ENCODE measurements around the gene GGCT.
A peak's percentile ranks its signal among the peaks of the same experiment; 100 is the strongest.

Gene GGCT

GRCh38 chr7:30478349-30479201 is 26.1 kb downstream of the GGCT start, which contains the start of gene NOD1:
TSS of gene NOD1 (minus strand) at chr7:30478784. CDS start at chr7:30456921, 21,863 bp downstream.
- DNase-seq (ENCODE audit: low spot score) = peak; percentile 76

- no peak for DNase-seq (ENCODE audit: low spot score)
These were observed 28.0 kb downstream of the GGCT start for GRCh38 chr7:30476459-30477145.

GRCh38 chr7:30475580-30475979 is 29.0 kb downstream of the GGCT start:
- DNase-seq (ENCODE audit: low spot score) = no peak

- DNase-seq (ENCODE audit: low spot score) = peak; percentile 17
These were observed 29.7 kb downstream of the GGCT start for GRCh38 chr7:30474893-30475292.

- DNase-seq (ENCODE audit: low spot score) = no peak
These were observed 30.1 kb downstream of the GGCT start for GRCh38 chr7:30474485-30474884.

GRCh38 chr7:30473903-30474302 is 30.7 kb downstream of the GGCT start:
- DNase-seq (ENCODE audit: low spot score) = no peak

GRCh38 chr7:30472784-30473775 is 31.5 kb downstream of the GGCT start:
- DNase-seq (ENCODE audit: low spot score) = no peak

- DNase-seq (ENCODE audit: low spot score) = no peak
These were observed 32.4 kb downstream of the GGCT start for GRCh38 chr7:30472081-30472783.

- no peak for DNase-seq (ENCODE audit: low spot score)
These were observed 33.4 kb downstream of the GGCT start for GRCh38 chr7:30471205-30471604.

- DNase-seq (ENCODE audit: low spot score) = peak; percentile 35
These were observed 33.9 kb downstream of the GGCT start for GRCh38 chr7:30470771-30471170.

- no peak for DNase-seq (ENCODE audit: low spot score)
These were observed 34.4 kb downstream of the GGCT start for GRCh38 chr7:30470163-30470770.

GRCh38 chr7:30469303-30469702 is 35.3 kb downstream of the GGCT start:
- DNase-seq (ENCODE audit: low spot score) = peak; percentile 85

GRCh38 chr7:30468791-30469190 is 35.8 kb downstream of the GGCT start:
- DNase-seq (ENCODE audit: low spot score) = no peak

GRCh38 chr7:30468041-30468440 is 36.6 kb downstream of the GGCT start:
- DNase-seq (ENCODE audit: low spot score) = no peak

GRCh38 chr7:30467271-30467670 is 37.4 kb downstream of the GGCT start:
- no peak for DNase-seq (ENCODE audit: low spot score)

GRCh38 chr7:30466266-30466665 is 38.4 kb downstream of the GGCT start:
- no peak for DNase-seq (ENCODE audit: low spot score)

- no peak for DNase-seq (ENCODE audit: low spot score)
These were observed 38.8 kb downstream of the GGCT start for GRCh38 chr7:30465811-30466180.

GRCh38 chr7:30465046-30465810 is 39.4 kb downstream of the GGCT start:
- DNase-seq (ENCODE audit: low spot score) = no peak

GRCh38 chr7:30464231-30464671 is 40.4 kb downstream of the GGCT start:
- no peak for DNase-seq (ENCODE audit: low spot score)

All from hepatic stellate cell (primary cell).